Stimulated activated CD4-positive, alpha-beta T cell treated with anti-CD3 and anti-CD28 coated beads, TNF-alpha, amount 100 ng/mL, for 1 hour (primary cell): Measurements from ENCODE around the gene GLP2R.

Experiments used
- DNase-seq, 3 donors: peaks; one replicate each; pipeline ENCODE4 v3.0.0-alpha.2; 2020; ENCODE audit warnings: low read depth in 3 of 3, low spot score in 1 of 3

Gene GLP2R

DNA sequence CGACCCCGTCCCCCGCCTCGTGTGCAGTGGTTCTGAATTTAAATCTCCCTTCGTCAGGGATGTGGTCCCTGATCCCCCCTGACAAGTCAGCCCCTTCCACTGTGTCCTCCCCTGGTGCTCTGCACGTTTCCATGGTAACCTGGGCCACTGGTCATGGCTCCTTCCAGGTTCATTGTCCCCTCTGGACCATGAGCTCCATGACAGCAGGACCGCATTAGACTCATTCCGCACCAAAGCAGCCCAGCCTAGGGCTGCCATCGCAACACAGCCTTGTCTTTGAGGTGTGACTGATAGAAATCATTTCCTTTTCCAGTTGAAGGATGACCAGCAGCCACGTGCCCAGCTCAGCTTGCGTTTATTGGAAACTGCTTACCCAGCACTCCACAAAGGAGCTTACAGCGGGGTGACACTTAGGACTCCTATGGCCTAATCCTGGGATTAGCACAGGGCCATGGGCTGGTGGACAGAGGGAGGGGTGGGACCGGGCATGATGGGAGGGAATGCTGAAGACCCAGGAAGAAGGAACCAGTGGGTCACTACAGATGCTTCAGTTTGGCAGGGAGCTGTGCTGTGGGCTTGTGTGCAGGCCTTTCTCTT is 71.7 kb downstream of the GLP2R start:
- DNase-seq: no peak

- no peak for DNase-seq
These were observed 73.1 kb downstream of the GLP2R start for GRCh38 chr17:9898812-9899211.

DNA sequence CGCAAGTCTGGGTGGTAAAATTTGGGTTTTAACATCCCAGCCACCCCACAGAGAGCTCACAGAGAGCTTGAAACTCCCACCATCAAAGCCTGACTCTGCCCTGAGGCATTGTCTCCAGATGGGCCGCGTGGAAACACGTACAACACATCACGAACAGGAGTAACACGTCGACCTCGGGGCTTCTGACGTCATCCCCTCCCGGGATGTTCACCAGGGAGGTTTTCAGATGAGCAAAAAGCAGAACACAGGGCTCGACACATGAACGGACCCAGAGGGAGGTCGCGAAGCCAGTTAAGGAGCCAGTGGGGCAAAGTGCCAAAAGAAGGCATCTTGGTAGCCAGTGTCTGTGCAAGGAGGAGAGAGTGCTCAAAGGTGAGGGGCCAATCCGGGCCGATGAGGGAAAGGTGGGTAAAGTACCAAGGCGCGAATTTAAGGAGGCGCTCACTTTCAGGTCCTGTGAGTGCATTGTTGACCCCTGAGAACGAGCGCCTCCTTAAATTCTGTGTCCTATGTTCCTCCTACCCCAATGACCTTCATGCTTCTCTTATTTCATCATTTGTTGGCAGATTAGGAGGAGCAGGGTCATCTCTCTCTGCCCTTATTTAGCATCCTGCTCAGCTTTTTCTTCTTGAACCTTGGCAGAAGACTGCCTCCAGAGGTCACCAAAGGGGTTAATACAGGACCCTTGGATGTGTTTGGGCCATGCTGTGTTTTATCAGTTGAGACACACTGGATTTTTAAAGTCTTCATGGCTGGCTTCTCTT is 73.7 kb downstream of the GLP2R start:
- DNase-seq: no peak

DNA sequence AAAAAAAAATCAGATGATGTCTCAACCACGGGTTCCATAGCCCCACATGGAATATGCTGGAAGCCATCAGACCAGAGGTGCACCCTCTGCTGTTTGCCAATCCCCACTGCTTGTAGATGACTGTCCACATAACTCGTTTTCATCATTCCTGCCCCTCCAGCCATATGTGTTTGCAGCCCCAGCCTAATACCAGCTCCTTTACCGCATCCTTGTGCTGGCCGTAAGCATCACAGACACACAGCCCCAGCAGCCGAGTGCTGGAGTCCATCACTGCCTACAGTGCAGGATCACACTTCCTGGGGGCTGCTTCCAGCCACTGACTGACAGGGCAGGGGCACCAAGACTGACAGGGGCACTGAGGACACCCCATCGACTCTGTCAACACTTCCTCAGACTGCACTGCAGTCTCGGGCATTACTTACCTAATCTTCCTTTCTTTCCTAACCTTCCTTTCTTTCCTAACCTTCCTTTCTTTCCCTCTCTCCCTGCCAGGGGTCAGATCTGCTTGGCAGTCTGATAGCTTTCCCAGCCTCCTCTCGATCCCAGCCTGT is 74.4 kb downstream of the GLP2R start:
- DNase-seq: no peak

DNA sequence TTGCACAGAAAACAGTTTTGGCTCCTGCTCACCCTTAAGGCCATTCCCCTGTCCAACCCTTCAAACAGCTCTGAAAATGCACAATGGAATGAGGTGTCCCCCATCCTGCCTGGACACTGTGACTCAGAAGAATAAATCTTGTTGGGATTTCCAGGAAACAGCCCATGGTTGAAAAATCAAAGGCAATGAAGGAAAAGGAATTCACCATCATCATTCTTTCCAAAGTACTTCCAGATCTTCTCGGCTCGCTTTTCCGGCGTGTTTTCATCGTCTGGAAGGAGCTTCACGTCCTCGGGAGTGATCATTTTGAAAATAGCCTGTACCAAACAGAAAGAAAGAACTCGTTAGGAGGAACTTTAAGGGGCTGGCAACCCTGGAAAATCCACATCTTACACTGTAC is 75.1 kb downstream of the GLP2R start:
- no peak for DNase-seq

GRCh38 chr17:9902120-9902519 is 76.4 kb downstream of the GLP2R start:
- DNase-seq: no peak

DNA sequence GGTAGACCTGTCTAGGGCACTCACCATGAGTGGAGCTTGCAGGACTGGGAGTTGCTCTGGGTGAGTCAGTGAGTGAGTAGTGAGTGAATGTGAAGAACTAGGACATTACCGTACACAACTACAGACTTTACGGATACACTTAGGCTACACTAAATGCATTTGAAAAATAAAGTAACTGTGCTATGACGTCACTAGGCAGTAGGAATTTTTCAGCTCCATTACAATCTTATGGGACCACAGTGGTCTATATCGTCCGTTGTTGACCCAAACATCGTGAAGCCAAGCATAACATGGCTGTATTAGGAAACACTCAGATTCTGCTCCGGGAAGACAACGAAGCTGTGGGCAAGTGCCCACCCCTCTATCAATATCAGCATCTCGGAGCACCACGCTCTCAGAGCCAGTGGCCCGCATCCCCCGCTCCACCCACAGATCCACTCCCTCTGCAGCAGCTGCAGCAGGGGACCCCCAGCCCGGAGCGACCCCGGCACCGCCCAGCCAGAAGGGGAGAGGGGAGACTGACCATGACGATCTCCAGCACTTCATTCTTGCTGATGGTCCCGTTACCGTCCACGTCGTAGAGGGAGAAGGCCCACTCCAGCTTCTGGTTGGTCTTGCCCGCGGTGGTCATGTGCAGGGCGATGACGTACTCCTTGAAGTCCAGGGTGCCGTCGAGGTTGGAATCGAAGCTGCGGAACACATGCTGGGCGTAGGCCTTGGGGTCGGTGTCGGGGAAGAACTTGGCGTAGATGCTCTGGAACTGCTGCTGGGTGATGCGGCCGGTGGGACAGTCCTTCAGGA is 78.8 kb downstream of the GLP2R start:
- no peak for DNase-seq

DNA sequence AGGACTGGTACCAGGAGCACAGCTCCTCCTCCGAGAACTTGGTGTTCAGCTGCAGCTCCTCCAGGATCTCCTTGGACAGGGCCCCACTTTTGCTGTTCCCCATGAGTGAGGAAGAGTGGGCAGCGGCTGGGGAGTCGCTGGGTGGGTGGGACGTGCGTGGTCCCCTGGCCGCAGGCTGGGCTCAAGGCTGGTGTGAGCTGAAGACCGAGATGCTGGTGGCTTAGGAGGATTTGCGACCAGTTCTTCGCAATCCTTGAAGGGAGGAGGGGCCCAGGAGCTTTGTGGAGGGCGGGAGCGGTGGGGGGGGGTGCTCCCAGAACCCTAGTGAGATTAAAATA is 79.3 kb downstream of the GLP2R start, which contains the start of gene RCVRN:
Gene RCVRN, minus strand, starts transcription at position 194 of the 338 bp plus-strand sequence. Its CDS starts 91 bp downstream, at position 103.
- no peak for DNase-seq

DNA sequence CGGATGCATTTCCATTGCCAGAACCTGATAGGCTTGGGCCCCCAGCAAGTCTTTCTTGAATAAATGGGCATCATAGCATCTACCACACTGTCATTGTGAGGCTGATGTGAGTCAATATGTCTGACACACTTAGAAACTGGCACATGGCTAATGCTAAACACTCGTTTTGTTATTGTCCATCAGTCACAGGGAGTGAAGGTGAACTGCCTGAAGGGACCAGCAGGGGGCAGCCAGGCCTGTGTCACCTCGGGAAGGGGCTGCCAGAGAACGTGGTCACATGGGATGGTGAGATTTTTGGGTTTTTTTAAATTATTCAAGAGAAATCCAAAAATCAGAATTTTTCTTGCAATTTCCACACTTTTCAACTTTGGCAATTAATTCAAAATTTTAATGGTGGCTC is 80.2 kb downstream of the GLP2R start:
- DNase-seq: no peak

DNA sequence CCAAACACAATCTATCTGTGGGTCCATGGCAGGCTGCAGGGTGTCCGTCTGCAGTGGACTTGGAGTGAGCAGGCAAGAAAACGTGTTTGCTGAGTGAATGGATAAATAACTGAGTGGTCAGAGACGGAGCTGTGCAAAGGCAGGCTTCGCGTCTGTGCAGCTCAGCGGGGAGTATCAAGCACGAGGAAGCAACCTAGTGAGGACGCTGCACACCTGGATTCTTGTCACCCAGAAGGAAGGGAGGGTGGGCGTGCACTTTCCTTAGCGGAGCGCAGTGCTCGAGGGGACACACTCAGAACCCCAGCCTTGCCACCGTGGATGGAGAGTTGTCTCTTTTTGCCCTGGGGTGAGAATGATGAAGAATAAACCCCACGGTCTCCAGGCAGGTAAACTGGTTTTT is 80.9 kb downstream of the GLP2R start:
- no peak for DNase-seq

DNA sequence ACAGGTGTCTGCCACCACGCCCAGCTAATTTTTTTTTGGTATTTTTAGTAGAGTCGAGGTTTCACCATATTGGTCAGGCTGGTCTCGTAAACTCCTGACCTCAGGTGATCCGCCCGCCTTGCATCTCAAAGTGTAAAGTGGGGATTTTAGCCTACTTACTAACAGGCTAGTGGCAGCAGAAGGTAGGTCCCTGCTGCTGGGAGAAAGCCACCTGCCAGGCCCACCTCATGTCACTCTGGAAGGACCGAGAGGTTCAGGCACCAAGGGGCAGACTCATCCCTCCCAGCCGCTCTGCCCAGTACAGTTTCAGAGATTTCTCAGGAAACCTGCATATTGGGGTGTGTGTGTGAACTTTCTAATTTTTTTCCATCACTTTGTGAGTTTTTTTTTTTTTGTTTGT is 81.4 kb downstream of the GLP2R start:
- no peak for DNase-seq

DNA sequence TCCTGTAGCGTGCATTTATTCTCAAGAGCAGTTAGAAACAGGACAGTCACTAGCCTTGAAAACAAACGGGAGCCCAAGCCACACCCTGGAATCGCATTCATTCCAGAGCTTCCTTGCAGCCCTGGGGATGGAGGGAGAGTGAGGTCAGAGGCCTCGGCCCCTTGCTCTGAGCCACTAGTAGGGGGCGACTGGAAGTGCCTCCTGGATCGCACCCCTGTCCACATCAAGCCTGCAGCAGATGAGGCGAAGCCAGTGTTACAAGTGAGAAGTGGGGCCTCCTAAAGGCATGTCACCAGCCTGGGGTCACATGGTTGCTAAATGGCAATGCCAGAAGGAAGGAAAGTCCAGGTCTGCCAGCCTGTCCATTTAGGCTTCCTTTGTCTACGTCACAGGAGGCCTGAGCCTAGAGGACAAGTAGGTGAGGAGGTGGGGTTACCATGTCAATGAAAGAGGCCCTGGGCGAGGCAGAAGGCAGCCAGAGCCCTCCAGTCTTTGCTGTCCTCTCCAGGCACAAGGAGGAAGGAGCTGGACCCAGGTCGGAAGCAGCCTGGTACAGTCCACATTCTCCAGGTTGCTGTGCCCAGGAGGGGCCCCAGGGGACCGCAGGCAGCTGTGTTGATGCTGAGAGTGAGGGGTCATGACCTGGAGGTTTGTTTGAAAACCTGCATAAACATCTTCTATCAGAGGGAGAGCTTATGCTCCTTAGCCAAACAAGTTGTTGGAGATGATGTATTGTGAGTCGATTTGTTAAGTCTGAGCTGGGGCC is 82.3 kb downstream of the GLP2R start:
- DNase-seq: no peak

DNA sequence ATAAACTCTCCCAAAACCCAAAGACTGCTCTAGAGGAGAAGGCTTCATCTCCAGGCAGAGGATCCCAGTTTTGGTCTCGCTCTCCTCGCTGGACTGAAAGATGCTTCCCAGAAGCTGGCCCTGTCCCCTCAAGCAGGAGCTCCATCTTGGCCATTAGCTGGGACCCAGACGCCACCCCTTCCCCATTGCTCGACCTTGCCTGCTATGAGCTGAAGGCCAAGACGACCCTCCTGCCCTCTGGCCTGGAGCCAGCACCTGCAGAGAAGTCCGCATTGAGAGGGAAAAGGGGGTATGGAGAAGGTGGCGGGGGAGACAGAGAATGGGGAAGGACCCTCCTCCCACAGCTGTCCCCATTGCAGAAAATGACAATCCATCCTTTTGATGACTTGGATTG is 82.9 kb downstream of the GLP2R start:
- no peak for DNase-seq

DNA sequence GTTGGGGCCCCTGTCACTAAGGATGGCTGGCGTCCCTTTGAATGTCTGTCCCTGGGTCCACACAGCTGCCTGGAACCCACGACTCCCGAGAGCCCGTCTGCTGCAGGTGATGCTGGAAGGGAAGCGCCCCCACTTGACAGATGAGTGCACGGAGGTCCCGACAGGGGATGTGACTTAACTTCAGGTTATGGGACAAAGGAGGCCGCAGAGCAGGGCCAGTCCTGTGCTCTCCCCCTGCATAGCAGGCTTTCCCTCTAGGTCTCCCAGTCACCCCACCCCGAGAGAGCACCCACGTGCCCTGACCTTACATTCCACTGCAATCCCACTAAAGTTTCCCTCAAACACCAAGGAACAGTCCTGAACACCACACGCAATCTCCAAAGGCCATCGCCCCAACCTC is 85.4 kb downstream of the GLP2R start:
- DNase-seq: no peak

- DNase-seq: no peak
These were observed 86.7 kb downstream of the GLP2R start for GRCh38 chr17:9912121-9913099.

DNA sequence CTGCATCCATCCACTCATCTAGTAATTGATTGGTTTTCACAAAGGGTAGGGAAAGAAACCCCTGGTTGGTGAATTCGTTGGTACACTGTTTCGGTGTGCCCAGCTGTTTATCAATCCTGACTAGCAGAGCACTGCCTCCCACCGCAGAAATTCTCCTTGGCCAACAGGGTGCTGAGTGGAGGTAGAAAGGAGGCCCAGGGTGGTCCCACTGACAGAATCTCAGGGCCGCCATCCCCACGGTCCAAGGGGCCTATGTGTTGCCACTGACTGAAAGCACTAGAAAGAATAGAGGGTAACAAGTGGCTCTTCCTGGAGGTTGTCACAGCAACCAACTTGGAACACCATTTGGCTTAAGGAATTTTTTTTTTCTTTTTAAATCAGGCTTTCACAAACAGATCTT is 87.8 kb downstream of the GLP2R start:
- DNase-seq: no peak

GRCh38 chr17:9916108-9916507 is 90.4 kb downstream of the GLP2R start:
- DNase-seq: no peak

DNA sequence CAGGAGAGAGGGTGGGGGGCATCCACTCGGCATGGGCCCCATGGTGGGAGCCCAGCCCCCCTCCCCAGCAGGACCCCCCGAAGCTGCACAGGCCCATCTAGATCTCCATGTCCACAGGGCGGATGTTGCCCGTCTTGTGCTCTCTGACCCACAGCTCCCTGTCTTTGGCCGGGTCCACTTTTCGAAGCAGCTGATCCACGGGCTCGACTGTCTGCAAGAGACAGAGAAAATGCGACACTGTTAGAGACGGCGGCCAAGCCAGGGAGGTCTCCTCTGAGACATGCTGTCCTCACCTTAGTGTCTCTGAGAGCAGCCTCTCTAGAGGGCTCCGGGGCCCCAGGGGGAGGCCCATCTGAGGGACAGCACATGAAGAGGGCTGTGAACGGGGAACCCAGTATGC is 91.4 kb downstream of the GLP2R start:
- DNase-seq: no peak

- no peak for DNase-seq
These were observed 92.1 kb downstream of the GLP2R start for GRCh38 chr17:9917801-9918200.

- DNase-seq: no peak
These were observed 92.6 kb downstream of the GLP2R start for GRCh38 chr17:9918352-9918751.
